Activated naive CD8-positive, alpha-beta T cell (primary cell): ENCODE results near the gene ASCC3.
"Not testable (repeated sequence)": the region's sequence is repeated elsewhere in the genome, so short reads cannot be mapped to it uniquely, and the experiment has no call there.

Source experiments
- H3K27ac Mint-ChIP-seq: one replicate; pipeline ENCODE4 v1.8.0; 2021; ENCODE audit warnings: mixed read lengths
- H3K27me3 Mint-ChIP-seq: one replicate; pipeline ENCODE4 v1.8.0; 2021; ENCODE audit warnings: mixed read lengths
- H3K36me3 Mint-ChIP-seq: one replicate; pipeline ENCODE4 v1.8.0; 2021; ENCODE audit warnings: mixed read lengths
- H3K4me1 Mint-ChIP-seq: one replicate; pipeline ENCODE4 v1.8.0; 2021; ENCODE audit warnings: low read depth, mixed read lengths
- H3K4me3 Mint-ChIP-seq: one replicate; pipeline ENCODE4 v1.8.0; 2021; ENCODE audit warnings: mild to moderate bottlenecking, mixed read lengths
- H3K9me3 Mint-ChIP-seq: one replicate; pipeline ENCODE4 v1.8.0; 2021; ENCODE audit warnings: low read depth, mixed read lengths

Gene ASCC3

GRCh38 chr6:100658486-100658885 lies 222.6 kb downstream of the ASCC3 start:
- no peaks in the 10 kb centered on the region for H3K4me1 Mint-ChIP-seq
- no peaks in the 10 kb centered on the region for H3K9me3 Mint-ChIP-seq
- H3K27ac Mint-ChIP-seq, result no peak overlapping the region
- H3K4me3 Mint-ChIP-seq, result no peak overlapping the region
- H3K27me3 Mint-ChIP-seq, result no peaks in the 10 kb centered on the region
- peaks cover 14% of the 10 kb centered on the region for H3K36me3 Mint-ChIP-seq

GRCh38 chr6:100657678-100658330 lies 223.3 kb downstream of the ASCC3 start:
- Mint-ChIP-seq H3K4me3 (no peak overlapping the region), H3K36me3 (peaks cover 13% of the 10 kb centered on the region), H3K4me1 (no peaks in the 10 kb centered on the region), H3K27ac (no peak overlapping the region), H3K27me3 (no peaks in the 10 kb centered on the region), H3K9me3 (no peaks in the 10 kb centered on the region)

GRCh38 chr6:100641147-100641546 lies 240.0 kb downstream of the ASCC3 start:
- H3K27me3 Mint-ChIP-seq, H3K27ac Mint-ChIP-seq, H3K4me1 Mint-ChIP-seq, H3K4me3 Mint-ChIP-seq, H3K9me3 Mint-ChIP-seq: not testable (repeated sequence)
- peaks cover 60% of the 10 kb centered on the region for H3K36me3 Mint-ChIP-seq

- peaks cover 24% of the 10 kb centered on the region for H3K36me3 Mint-ChIP-seq
- H3K27ac Mint-ChIP-seq, result no peak overlapping the region
- no peak overlapping the region for H3K4me3 Mint-ChIP-seq
- H3K4me1 Mint-ChIP-seq, result no peaks in the 10 kb centered on the region
- H3K27me3 Mint-ChIP-seq, result no peaks in the 10 kb centered on the region
- H3K9me3 Mint-ChIP-seq, result no peaks in the 10 kb centered on the region
These were observed 247.9 kb downstream of the ASCC3 start for GRCh38 chr6:100633096-100633777.

- no peaks in the 10 kb centered on the region for H3K27me3 Mint-ChIP-seq
- H3K4me3 Mint-ChIP-seq, result no peak overlapping the region
- H3K36me3 Mint-ChIP-seq, result peaks cover 16% of the 10 kb centered on the region
- H3K27ac Mint-ChIP-seq, result no peak overlapping the region
- H3K9me3 Mint-ChIP-seq, result no peaks in the 10 kb centered on the region
- no peaks in the 10 kb centered on the region for H3K4me1 Mint-ChIP-seq
These were observed 250.6 kb downstream of the ASCC3 start for GRCh38 chr6:100630536-100630935.

- Mint-ChIP-seq H3K4me1 (no peaks in the 10 kb centered on the region), H3K36me3 (peaks cover 24% of the 10 kb centered on the region), H3K9me3 (no peaks in the 10 kb centered on the region), H3K27me3 (no peaks in the 10 kb centered on the region), H3K27ac (no peak overlapping the region), H3K4me3 (no peak overlapping the region)
These were observed 253.0 kb downstream of the ASCC3 start for GRCh38 chr6:100627911-100628758.

- no peak overlapping the region for H3K4me3 Mint-ChIP-seq
- no peaks in the 10 kb centered on the region for H3K4me1 Mint-ChIP-seq
These were observed 254.4 kb downstream of the ASCC3 start for GRCh38 chr6:100626721-100627120.

GRCh38 chr6:100622907-100623692 lies 258.0 kb downstream of the ASCC3 start:
- Mint-ChIP-seq H3K27ac (no peak overlapping the region), H3K4me3 (no peak overlapping the region), H3K4me1 (no peaks in the 10 kb centered on the region), H3K27me3 (no peaks in the 10 kb centered on the region), H3K9me3 (no peaks in the 10 kb centered on the region), H3K36me3 (peaks cover 47% of the 10 kb centered on the region)

More at GRCh38 chr6:100626721-100627120, 254.4 kb downstream of the ASCC3 start:
- H3K9me3 Mint-ChIP-seq, result no peaks in the 10 kb centered on the region
- peaks cover 31% of the 10 kb centered on the region for H3K36me3 Mint-ChIP-seq
- no peak overlapping the region for H3K27ac Mint-ChIP-seq
- no peaks in the 10 kb centered on the region for H3K27me3 Mint-ChIP-seq

GRCh38 chr6:100620085-100620840 lies 260.9 kb downstream of the ASCC3 start:
- Mint-ChIP-seq H3K36me3 (peaks cover 44% of the 10 kb centered on the region), H3K27me3 (no peaks in the 10 kb centered on the region), H3K4me1 (no peaks in the 10 kb centered on the region), H3K27ac (no peak overlapping the region), H3K4me3 (no peak overlapping the region), H3K9me3 (no peaks in the 10 kb centered on the region)

GRCh38 chr6:100618351-100618671 lies 262.8 kb downstream of the ASCC3 start:
- Mint-ChIP-seq H3K27me3 (no peaks in the 10 kb centered on the region), H3K27ac (no peak overlapping the region), H3K4me3 (no peak overlapping the region), H3K36me3 (peaks cover 44% of the 10 kb centered on the region), H3K4me1 (no peaks in the 10 kb centered on the region), H3K9me3 (no peaks in the 10 kb centered on the region)

GRCh38 chr6:100617633-100618350 lies 263.3 kb downstream of the ASCC3 start:
- H3K4me1 Mint-ChIP-seq, result no peaks in the 10 kb centered on the region

GRCh38 chr6:100614933-100615332 lies 266.2 kb downstream of the ASCC3 start:
- Mint-ChIP-seq H3K9me3 (no peaks in the 10 kb centered on the region), H3K27me3 (no peaks in the 10 kb centered on the region), H3K27ac (no peak overlapping the region), H3K4me1 (no peaks in the 10 kb centered on the region), H3K4me3 (no peak overlapping the region), H3K36me3 (peaks cover 23% of the 10 kb centered on the region)

More at GRCh38 chr6:100617633-100618350, 263.3 kb downstream of the ASCC3 start:
- Mint-ChIP-seq H3K27ac (no peak overlapping the region), H3K27me3 (no peaks in the 10 kb centered on the region), H3K36me3 (peaks cover 41% of the 10 kb centered on the region), H3K4me3 (no peak overlapping the region), H3K9me3 (no peaks in the 10 kb centered on the region)

GRCh38 chr6:100614386-100614785 lies 266.7 kb downstream of the ASCC3 start:
- Mint-ChIP-seq H3K9me3 (no peaks in the 10 kb centered on the region), H3K4me1 (no peaks in the 10 kb centered on the region), H3K4me3 (no peak overlapping the region), H3K27me3 (no peaks in the 10 kb centered on the region), H3K36me3 (peaks cover 20% of the 10 kb centered on the region), H3K27ac (no peak overlapping the region)

- peaks cover 17% of the 10 kb centered on the region for H3K36me3 Mint-ChIP-seq
- H3K27ac Mint-ChIP-seq, result no peak overlapping the region
These were observed 267.5 kb downstream of the ASCC3 start for GRCh38 chr6:100613656-100614055.

More at GRCh38 chr6:100613656-100614055, 267.5 kb downstream of the ASCC3 start:
- no peak overlapping the region for H3K4me3 Mint-ChIP-seq
- H3K4me1 Mint-ChIP-seq, result no peaks in the 10 kb centered on the region
- no peaks in the 10 kb centered on the region for H3K9me3 Mint-ChIP-seq
- H3K27me3 Mint-ChIP-seq, result no peaks in the 10 kb centered on the region
